Measurements from ENCODE around the gene TMEM132E.
A peak's percentile ranks its signal among the peaks of the same experiment; 100 is the strongest.

Gene TMEM132E

DNA sequence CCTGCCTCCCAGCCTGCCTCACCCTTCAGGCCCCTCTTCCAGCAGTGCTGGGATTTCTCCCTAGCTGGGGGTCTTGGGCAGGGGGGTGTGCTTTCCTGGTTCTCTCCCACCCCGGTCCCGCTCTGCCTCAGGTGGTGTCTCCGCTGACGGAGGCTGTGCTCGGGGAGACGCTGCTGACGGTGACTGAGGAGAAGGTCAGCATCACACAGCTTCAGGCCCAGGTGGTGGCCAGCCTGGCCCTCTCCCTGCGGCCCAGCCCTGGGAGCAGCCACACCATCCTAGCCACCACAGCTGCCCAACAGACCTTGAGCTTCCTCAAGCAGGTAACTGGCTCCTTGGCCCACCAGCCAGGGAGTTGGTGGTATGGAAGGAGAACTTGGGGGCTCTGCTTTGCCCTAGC lies 56.5 kb downstream of the TMEM132E start:
- no peak for DNase-seq (ENCODE audit: low spot score)

DNA sequence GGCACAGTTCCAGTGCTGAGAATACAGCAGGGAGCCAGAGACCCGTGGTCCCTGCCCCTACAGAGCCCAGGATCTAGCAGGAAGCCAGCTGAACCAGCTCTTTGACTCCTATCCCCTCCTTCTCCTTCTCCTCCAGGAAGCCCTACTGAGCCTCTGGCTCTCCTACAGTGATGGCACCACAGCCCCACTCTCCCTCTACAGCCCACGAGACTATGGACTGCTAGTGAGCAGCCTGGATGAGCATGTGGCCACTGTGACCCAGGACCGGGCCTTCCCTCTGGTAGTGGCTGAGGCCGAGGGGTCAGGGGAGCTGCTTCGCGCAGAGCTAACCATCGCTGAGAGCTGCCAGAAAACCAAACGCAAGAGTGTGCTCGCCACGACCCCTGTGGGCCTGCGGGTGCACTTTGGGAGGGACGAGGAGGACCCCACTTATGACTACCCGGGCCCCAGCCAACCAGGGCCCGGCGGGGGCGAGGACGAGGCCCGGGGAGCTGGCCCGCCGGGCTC lies 57.7 kb downstream of the TMEM132E start:
- DNase-seq (ENCODE audit: low spot score), result no peak

DNA sequence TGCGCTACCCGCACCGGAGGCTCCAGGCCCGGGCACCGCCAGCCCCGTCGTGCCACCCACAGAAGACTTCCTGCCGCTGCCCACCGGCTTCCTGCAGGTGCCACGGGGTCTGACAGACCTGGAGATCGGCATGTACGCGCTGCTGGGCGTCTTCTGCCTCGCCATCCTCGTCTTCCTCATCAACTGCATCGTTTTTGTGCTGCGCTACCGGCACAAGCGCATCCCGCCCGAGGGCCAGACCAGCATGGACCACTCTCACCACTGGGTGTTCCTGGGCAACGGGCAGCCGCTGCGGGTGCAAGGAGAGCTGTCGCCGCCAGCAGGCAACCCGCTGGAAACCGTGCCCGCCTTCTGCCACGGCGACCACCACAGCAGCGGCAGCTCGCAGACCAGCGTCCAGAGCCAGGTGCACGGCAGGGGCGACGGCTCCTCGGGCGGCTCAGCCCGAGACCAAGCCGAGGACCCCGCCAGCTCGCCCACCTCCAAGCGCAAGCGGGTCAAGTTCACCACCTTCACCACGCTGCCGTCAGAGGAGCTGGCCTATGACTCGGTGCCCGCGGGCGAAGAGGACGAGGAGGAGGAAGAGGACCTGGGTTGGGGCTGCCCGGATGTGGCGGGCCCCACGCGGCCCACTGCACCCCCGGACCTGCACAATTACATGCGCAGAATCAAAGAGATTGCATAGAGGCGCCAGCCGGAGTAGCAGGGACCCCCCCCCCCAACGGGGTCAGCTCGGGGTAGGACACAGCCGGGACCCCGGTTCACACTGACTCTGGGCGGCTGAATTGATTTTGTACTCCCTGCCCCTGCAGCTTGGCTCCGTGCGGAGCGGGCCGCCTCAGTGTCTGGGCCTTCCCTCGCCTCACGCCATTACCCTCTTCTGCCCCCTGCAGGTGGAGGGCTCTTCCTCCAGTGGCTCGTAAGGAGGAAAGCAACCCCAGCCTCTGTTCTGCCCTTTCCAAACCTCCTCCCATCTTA lies 58.5 kb downstream of the TMEM132E start:
- DNase-seq (ENCODE audit: low spot score), result peak; percentile 93

DNA sequence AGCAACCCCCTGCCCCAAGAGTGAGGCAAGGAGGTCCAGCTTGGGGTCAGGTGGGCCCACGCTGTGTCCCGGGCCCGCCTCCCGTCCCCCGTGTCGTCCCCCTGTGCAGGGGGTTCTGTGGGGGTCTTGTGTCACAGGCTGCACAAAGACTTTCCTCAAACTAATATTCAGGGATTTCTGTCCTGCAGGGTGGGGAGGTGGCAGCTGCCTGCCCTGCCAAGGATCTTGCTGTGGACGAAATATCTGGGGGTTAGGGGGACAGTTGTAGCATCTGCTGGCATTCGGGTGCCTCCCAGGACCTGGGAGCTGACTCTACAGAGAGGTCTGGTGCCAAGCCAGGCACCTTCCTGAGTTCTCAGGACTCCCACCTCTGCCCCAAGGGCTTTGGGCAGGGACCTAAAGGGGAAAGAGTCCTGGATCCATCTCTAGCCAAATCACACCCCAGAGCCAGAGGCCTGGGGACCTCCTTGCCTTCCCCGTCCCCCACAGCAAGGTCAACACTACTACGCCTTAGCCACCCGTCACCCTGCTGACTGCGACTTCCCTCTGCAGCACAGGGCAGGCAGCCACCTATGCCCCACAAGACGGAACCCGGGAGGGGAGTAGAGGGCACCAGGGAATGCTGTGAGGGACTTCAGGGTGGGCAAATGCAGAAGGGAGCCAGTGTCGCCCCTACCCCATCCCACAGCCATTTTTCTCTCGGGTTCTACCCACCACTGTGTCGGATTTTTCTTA lies 59.3 kb downstream of the TMEM132E start:
- DNase-seq (ENCODE audit: low spot score), result peak; percentile 67

DNA sequence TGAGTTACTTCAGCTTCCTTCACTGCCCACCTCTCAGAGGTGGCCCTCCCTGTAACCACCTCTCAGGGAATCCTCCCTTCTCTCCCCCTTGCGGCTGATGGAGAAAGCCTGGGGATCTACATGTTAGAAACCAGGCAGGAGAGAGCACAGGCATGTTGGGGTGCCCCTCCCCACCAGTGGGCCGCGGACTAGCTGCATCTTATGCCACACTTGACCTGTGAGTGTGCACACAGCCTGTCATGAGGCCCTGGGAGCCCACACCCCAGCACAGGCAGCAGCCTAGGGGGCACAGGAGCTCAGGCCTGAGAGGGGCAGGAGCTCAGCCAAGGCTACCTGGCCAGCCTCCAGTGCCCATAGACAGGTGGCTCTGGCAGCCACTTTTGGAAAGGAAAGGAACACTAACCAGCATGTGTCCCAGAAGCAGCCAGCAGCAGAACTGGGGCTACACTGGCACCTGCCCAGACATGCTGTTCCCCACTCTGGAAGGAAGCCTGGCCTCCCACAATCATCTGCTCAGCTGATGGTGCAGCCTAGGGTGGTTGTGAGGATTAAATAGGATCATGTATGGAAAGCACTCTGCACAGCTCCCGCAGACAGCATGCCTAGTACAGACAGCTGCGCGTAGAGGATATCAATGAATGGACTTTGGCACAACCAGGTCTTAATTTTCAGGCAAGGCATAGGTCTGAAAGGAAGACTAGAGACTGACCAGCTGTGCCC lies 60.5 kb downstream of the TMEM132E start:
- no peak for DNase-seq (ENCODE audit: low spot score)

DNA sequence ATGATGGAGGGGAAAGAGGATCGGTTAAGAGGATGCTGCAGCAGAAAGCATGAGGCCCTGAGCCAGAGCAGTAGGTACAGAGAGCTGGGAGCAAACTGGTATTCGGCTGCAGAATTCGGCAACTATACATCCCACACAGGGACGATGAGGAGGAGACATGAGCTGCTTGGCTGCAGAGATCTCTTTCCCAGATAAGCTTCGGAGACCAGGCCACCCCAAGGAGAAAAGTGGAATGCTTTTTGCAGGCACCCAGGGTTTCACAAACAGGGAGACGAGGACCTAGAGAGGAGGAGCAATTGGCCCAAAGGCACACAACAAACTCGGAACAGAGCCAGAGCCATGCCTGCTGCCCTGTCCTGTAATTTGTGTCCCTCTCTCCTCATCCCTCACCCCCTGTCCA lies 62.0 kb downstream of the TMEM132E start:
- DNase-seq (ENCODE audit: low spot score), result no peak

DNA sequence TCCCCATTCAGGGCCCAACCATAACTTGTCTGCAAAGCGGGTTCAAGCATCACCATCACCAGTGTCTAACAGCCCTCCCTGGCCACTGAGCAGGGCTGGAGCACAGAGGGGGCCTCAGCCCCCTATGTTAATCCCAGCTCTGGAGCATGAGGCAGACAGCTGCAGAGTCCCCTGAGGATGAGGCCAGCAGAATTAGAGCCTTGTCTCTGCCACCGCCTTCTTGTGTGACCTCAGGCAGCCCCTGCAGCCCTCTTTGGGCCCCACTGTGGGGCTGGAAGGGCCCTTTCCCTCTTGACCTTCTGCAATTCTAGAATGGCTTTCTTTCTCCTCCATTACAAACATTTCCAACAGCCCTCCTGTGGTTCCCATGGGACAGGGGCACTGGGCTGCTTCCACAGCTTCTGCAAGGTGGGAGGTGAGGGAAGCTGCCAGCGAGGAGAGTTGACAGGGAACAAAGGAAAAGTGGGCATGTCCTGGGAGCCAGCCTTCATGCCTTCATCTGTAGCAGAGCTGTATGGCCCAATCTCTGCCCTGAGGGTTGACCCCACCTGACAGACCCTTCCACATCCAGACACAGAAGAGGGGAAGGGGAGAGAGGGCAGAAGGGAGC lies 65.7 kb downstream of the TMEM132E start:
- DNase-seq (ENCODE audit: low spot score), result no peak

DNA sequence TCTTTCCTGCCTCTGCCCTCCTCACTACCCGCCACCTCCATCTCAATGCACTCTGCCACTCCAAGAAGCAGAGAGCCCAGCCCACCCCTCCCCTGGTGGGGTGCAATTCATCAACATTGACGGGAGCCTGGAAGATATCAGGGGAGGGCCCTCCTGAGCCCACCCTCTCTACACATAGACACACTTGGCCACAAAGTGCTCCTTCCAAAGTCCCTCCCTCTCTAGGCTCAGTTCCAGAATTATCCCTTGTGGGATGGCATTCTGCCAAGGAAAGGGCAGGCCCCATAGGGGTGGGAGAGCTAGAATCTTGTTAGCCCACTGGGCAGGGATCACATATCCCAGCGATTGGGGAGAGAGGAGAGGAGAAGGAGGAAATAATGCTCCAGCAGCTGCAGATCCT lies 66.2 kb downstream of the TMEM132E start:
- no peak for DNase-seq (ENCODE audit: low spot score)

DNA sequence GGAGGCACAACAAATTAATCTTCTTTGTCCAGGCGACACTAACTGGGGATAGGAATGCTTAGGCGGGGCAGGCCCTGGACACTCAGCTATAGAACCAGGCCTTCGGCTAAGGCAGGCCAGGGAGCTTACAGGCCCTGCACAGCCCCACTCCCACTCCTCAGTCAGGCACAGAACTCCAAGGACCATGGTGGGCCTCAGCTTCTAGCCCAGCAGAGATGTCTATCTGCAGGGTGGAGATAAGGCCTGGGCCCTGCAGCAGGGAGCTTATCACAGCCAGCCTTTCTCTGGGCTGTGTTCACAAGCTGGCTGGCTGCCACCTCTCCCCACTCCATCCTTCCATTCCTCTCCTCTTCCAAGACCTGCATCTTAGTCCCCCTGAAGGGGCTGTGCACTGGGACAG lies 68.1 kb downstream of the TMEM132E start:
- DNase-seq (ENCODE audit: low spot score), result no peak

DNA sequence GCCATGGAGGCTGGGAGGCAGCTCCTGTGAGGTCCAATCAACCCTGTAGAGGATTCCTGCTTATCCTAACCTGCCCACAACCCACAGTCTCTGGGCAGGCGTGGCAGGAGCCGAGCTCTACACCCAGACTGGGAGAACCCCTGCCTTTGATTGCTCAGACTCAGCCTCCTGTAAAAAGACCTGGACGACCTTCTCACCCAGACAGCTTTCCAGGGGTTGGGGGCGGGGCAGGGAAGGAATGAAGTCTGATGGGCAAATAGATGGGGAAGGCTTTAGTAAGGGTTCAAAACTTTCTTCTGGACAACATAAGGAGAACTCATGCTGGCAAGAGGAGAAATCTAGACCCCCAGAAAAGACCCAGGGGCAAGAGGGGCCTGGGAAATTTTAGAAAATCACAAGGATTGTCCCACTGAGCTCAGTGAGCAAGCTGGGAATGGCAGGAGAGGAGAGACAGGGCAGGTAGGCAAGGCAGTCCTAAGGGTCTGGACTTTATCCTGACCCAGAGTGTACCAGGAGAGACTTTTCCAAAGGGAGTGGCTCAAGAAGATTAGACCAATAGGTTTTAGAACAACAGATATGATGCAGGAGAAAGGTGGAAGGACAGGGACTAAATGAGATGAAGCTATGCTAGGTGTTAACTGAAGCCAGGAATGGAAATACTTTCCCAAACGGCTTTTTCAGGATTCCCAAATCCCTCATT lies 70.8 kb downstream of the TMEM132E start:
- no peak for DNase-seq (ENCODE audit: low spot score)

DNA sequence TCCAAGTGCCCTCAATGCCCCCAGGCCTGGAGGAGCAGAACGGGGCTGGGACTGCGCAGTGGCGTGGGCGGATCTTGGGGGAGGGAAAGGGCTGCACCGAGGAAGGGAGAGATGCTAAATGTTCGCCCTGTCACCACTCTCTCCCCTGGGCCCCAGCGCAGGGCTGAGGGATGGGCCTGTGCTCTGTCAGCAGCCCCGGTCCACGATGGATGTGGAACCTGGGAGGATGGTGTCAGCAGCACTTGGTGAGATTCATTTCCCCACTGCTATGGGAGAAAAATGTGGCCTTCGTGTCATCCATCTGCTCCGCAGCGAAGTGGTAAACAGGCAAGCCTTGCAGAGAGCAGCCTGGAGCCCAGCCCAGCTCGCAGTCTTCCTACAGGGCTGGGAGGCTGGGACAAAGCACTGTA lies 72.0 kb downstream of the TMEM132E start:
- no peak for DNase-seq (ENCODE audit: low spot score)

DNA sequence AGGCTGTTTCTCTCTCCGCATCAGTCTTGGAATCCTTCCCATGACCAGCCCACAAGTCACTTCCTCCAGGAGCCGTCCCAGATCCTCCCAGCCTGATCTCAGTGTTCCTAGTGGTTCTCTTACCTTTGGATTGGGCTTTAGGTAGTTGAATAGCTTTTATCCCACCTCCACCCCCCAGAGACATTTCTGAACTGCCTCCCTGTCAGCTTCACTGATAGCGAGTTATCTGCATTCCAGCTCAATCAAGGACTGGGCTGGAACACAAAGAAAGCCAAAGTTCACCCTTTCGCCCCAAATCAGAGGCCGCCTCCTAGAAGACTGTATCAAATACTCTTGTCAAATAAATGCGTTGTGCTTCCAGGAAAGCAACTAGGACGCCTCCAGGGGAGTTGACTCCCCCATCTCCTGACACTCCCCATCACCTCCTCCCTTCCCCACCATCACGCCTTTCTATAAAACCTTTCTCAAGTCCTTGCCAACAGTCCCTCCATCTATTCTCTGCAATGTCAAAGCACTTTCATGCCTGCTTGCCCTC lies 72.7 kb downstream of the TMEM132E start:
- DNase-seq (ENCODE audit: low spot score), result no peak

DNA sequence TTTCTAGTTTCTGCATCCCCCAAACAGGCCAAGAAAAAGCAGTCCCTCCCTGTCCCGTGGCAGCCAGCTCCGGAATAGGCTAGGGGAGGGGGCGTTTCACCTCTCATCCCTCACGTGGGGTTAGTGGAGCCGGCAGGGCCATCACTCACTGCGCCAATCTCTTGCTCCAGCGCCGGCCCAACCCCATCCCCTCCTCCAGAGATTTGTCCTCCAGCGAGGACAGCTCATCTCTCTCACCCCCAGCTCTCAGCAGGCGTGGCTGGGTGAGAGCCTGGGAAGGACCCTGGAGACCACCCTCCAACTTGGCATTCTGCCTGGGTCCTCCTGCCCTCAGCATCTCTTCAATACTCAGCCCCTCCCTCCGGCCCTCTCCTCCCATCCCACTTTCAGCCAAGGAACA lies 74.1 kb downstream of the TMEM132E start:
- DNase-seq (ENCODE audit: low spot score), result no peak

DNA sequence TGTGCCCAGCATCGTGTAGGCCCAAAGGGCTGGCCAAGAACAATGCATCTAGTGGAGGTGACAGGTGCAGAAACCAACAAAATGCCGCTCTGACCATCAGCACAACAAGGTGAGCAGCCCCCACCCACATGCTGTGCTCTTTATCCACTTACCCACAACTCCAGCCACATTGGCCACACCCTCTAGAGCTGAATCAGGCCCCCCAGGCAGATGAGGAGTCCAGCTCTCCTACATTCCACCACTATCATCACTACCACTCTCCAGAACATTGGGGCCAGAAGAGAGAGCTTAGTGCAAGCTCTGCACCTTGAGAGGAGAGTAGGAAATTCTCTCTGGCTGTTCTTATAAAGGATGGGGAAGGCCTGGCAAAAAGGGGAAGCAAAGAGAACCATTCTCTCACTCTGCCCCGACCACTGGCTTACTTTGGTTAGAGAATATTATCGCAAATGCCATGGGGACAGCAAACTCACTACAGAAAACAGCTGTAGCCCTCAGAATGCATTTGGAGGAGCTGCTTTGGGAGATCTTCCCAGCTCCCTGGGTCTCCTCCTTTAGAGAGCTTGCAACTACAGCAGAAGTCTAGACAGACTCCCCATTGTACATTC lies 75.0 kb downstream of the TMEM132E start:
- no peak for DNase-seq (ENCODE audit: low spot score)

DNA sequence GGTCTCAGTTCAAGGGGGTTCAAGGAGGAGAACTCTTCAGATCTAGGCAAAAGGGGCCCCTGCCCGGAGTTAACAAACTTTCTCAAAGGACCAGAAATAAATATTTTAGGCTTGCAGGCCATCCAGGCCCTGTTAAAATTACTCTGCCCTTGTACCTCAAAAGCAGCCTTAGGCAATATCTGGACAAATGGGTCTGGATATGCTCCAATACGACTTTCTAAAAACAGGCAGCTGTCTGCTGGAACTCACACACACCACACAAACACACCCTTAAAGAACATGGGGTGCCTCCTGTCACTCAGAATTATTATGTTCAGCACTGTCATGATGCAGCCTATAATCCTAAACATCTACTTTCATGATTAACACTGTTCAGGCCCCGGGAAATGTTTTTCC lies 75.5 kb downstream of the TMEM132E start:
- DNase-seq (ENCODE audit: low spot score), result no peak

DNA sequence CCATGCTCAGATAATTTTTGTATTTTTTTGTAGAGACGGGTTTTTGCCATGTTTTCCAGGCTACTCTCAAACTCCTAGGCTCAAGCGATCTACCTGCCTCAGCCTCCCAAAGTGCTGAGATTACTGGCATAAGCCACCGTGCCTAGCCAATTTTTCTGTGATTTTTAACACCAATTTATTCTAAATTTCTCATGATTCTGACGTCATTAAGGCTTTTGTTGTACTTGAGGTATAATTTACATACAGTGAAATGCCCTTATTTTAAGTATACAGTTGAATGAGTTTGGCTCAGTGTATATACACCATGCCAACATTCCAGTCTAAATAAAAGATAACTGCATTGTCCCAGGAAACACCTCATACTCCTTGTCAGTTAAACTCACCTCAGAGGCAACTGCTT lies 77.4 kb downstream of the TMEM132E start:
- no peak for DNase-seq (ENCODE audit: low spot score)

DNA sequence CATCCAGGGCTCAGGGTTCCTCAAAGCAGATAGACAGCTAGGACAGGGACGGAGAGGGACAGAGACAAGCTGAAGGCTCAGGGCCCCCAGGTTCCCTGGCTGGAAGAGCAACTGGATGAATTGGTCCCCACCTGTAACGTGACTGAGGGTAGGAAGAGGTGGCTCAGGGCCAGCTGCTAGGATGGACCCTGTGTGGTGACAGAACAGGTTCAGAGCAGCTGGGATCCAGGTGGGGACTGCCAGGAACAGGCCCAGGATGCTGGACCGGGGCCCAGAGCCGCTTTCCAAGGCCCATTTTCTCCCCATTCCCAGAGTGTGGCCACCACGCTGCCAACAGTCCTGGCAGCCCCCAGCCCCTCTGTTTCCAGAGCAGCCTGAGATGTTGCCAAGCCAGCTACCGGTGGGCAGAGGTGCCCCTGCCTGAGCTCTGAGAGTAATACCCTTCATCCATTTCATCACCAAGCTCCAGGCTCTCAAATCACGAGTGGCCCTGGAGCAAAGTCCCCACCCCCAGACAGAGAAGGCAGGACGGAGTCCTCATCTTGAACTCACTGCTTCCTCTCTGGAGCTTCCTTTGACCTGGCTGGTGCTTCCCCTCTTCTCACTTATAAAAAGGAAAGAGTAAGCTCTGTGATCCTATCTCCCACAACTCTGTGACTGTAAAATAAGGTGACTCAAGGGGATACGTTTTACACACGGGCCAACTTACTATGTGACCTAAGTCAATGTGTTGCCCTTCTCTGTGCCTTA lies 79.6 kb downstream of the TMEM132E start:
- DNase-seq (ENCODE audit: low spot score), result no peak

DNA sequence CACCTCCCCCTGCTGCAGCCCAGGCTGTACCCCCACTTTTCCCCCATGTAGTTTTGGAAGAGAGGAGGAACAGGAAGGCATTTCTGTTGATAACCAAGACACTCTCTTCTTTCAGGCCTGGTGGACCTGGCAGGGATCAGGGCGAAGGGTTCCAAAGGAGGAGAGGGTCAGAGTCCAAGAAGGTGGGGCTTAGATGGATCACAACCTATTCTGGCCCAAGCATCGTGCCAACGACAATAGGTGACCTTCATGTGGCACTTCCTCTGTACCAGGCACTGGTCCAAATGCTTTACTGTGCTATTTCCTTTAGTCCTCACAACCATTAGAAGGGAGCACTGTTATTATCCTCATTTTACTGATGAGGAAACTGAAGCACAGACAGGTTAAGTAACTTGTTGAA lies 84.3 kb downstream of the TMEM132E start:
- no peak for DNase-seq (ENCODE audit: low spot score)

DNA sequence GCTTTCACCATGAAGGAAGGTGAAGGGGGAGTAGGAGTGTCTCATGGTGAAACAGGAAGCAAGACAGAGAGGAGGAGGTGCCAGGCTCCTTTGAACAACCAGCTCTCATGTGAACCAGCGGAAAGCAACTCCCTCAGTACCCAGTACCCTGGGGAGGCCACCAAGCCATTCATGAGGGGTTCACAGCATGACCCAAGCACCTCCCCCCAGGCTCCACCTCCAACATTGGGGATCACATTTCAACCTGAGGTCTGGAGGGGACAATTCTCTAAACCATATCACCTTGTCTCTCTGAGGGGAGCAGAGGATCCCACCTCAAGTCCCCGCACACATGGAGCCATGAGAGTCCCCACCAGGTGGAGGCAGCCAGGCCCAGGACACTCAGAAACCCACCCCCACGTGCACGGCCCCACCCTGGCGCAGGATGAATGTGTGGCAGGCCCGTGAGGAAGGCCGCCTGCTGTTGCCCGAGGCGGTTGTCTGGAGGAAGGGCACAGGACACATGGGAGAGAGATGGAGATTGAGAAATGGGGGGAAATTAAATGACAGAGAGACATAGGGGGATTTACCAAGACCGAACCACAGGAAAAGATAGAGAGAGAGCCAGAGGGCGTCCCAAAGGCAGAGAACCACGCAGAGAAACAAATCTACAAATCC lies 85.9 kb downstream of the TMEM132E start:
- no peak for DNase-seq (ENCODE audit: low spot score)
